PFSK-1 (cell line): ENCODE data around the gene ULK4.

ENCODE experiments used
- POLR2AphosphoS5 ChIP-seq: IDR thresholded peaks from 2 replicates; pipeline ENCODE4 v1.6.1; 2012; ENCODE audit warnings: low read depth, mild to moderate bottlenecking, control low read depth, low read length, moderate library complexity
- REST ChIP-seq, 2 experiments: IDR thresholded peaks; 2 replicates each; pipeline versions ENCODE4 v1.6.1 to v1.8.0; 2011 to 2012; ENCODE audit warnings: low read depth in 2 of 2, low read length in 2 of 2, control low read depth in 1 of 2, inconsistent platforms in 1 of 2, mild to moderate bottlenecking in 1 of 2, moderate library complexity in 1 of 2; ENCODE audit not compliant: insufficient read depth in 1 of 2
- TAF1 ChIP-seq: IDR thresholded peaks from 2 replicates; pipeline ENCODE4 v1.6.1; 2012; ENCODE audit warnings: low read length, control low read depth, borderline replicate concordance; ENCODE audit not compliant: insufficient read depth

DNA sequence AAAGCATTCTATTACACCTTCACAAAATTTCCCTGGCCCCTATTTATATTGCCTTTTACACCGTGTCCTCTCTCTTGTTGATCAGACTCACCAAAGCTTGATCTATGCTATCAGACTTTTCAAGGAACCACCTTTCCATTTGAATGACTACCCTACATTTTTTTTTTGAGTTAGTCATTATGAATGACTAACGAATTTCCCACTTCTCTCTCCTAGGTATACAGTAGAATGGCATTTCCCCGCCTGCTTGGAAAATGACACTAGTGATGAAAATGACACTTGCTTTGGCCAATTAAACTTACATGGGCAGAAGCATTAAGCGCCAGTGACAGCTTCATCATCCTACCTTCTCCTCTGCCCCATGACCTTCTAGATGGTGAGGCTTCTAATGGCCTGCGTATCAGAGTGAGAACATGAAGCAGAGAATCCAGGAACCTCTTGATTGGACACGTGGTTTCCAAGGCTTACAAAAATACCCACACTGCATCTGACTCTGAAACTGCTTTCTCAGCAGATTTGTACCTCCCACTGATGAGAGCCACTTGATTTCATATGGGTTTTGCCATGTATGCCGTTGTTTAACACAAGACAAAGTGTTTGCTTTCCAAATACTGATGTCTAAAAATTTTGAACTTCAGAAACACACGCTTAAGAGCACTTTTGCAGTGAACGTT is 392.1 kb downstream of the ULK4 start:
- TF ChIP-seq TAF1: no peak
- TF ChIP-seq POLR2AphosphoS5: no peak
- TF ChIP-seq REST (IDR thresholded peaks at IDR 0.05; ENCODE audit: insufficient read depth in 1 of 2, low read depth in 2 of 2, low read length in 2 of 2): no peak
